Sigmoid colon (tissue), 7 donors: Measurements from ENCODE around the gene PLOD2. TPM values are rescaled to one million over a fixed set of nuclear protein-coding genes. Genes with fewer than 3 reads are reported as not detected.
A peak's percentile ranks its signal among the peaks of the same experiment; 100 is the strongest.

ENCODE experiments used
- DNase-seq: peaks from one replicate; pipeline ENCODE4 v3.0.0-alpha.2; 2019
- H3K27ac ChIP-seq, 4 donors: fragments of 200-600 bp; sonication (generic); one replicate each; pipeline ENCODE4 v1.5.1; 2016 to 2019; ENCODE audit warnings: mild to moderate bottlenecking in 1 of 4
- H3K27me3 ChIP-seq, 3 donors: fragments of 200-600 bp; sonication (generic); one replicate each; pipeline ENCODE4 v1.5.1; 2019; ENCODE audit warnings: mild to moderate bottlenecking in 1 of 3
- H3K36me3 ChIP-seq, 4 donors: fragments of 200-600 bp; sonication (generic); one replicate each; pipeline ENCODE4 v1.5.1; 2016 to 2019
- H3K4me1 ChIP-seq, 4 donors: fragments of 200-600 bp; sonication (generic); one replicate each; pipeline ENCODE4 v1.5.1; 2017 to 2019
- H3K4me3 ChIP-seq, 4 donors: fragments of 200-600 bp; sonication (generic); one replicate each; pipeline ENCODE4 v1.5.1; 2017 to 2019; ENCODE audit warnings: mild to moderate bottlenecking in 2 of 4, moderate library complexity in 1 of 4
- H3K9me3 ChIP-seq, 4 donors: fragments of 200-600 bp in 3 of 4; sonication (generic) in 3 of 4; one replicate each; pipeline versions ENCODE4 v1.5.1 to v1.6.1; 2013 to 2019
- CTCF ChIP-seq, 4 experiments: fragments of 450-650 bp in 3 of 4; fragments of 200-600 bp in 1 of 4; IDR thresholded peaks; one replicate each; pipeline ENCODE4 v1.5.1; 2016 to 2019; ENCODE audit warnings: antibody characterized with exemption in 4 of 4, mild to moderate bottlenecking in 3 of 4, moderate library complexity in 2 of 4
- EP300 ChIP-seq, 4 donors: sonication (generic); formaldehyde crosslinking; IDR thresholded peaks; one replicate each; pipeline ENCODE4 v1.6.1; 2017; ENCODE audit warnings: antibody characterized with exemption in 4 of 4
- POLR2A ChIP-seq, 2 donors: fragments of 450-650 bp; IDR thresholded peaks; one replicate each; pipeline ENCODE4 v1.6.1; 2016; ENCODE audit warnings: antibody characterized with exemption in 2 of 2, mild to moderate bottlenecking in 2 of 2, moderate library complexity in 2 of 2
- POLR2AphosphoS5 ChIP-seq, 4 donors: sonication (generic); formaldehyde crosslinking; IDR thresholded peaks; one replicate each; pipeline ENCODE4 v1.6.1; 2017; ENCODE audit warnings: antibody characterized with exemption in 4 of 4
- WGBS, 2 donors: extraction: QIAGEN DNeasy Blood & Tissue Kit; methylation state at CpG; one replicate each; pipeline ENCODE4 v1.1.7; 2013; 5-methylcytosine and 5-hydroxymethylcytosine counted together
- intact Hi-C: fragments of 100-400 bp; cut with DNase I; formaldehyde crosslinking; loops from one replicate; pipeline ENCODE4 v1.15.1; 2023
- polyA plus RNA-seq, 3 donors: library from polyadenylated mRNA; stranded (reverse); fragments of 200-250 nt; gene quantifications; one replicate each; pipeline ENCODE4 v1.2.3, GENCODE V29; 2013
- total RNA-seq, 4 donors: library from RNA; depleted of rRNA; stranded (reverse); fragments of >200 nt; gene quantifications; one replicate each; pipeline ENCODE4 v1.1.0, GENCODE V29; 2016
- donor health status: healthy with polysubstance abuse.
- donor health status: Bipolar disorder and iron deficiency.
- donor health status: healthy.

Gene PLOD2
- total and polyA plus RNA-seq, 7 donors, result 13.6 to 79.9 (median 63.3) TPM

GRCh38 chr3:146100825-146101444 is 60.0 kb downstream of the PLOD2 start:
- no peaks in the 10 kb centered on the region for H3K27me3 ChIP-seq
- intact Hi-C loops, result no loop called here
- no peak for DNase-seq
- H3K27ac ChIP-seq, result no peak overlapping the region
- H3K4me1 ChIP-seq, result no peaks in the 10 kb centered on the region
- H3K4me3 ChIP-seq, result no peak overlapping the region
- no peaks in the 10 kb centered on the region for H3K9me3 ChIP-seq
- H3K36me3 ChIP-seq, result peaks cover 5 to 51% (median 9%) of the 10 kb centered on the region in 4 donors
- TF ChIP-seq EP300 (IDR thresholded peaks at IDR 0.05) (no peak), POLR2AphosphoS5 (IDR thresholded peaks at IDR 0.05) (no peak), POLR2A (IDR thresholded peaks at IDR 0.05) (no peak), CTCF (IDR thresholded peaks at IDR 0.05) (no peak)

GRCh38 chr3:146100180-146100579 is 60.8 kb downstream of the PLOD2 start:
- intact Hi-C loops, result no loop called here
- no peak for DNase-seq
- TF ChIP-seq POLR2AphosphoS5 (IDR thresholded peaks at IDR 0.05) (no peak), EP300 (IDR thresholded peaks at IDR 0.05) (no peak), POLR2A (IDR thresholded peaks at IDR 0.05) (no peak), CTCF (IDR thresholded peaks at IDR 0.05) (no peak)
- 95 to 98% methylated on average over 2 of the region's 2 CpGs for WGBS, 2 donors
- H3K27ac ChIP-seq, result no peak overlapping the region
- no peaks in the 10 kb centered on the region for H3K4me1 ChIP-seq
- H3K4me3 ChIP-seq, result no peak overlapping the region
- H3K27me3 ChIP-seq, result no peaks in the 10 kb centered on the region
- no peaks in the 10 kb centered on the region for H3K9me3 ChIP-seq
- peaks cover 3 to 43% (median 9%) of the 10 kb centered on the region in 4 donors for H3K36me3 ChIP-seq

GRCh38 chr3:146099316-146099715 is 61.7 kb downstream of the PLOD2 start:
- no peaks in the 10 kb centered on the region for H3K27me3 ChIP-seq
- peaks cover 0 to 40% (median 9%) of the 10 kb centered on the region in 4 donors for H3K36me3 ChIP-seq
- 90 to 93% methylated on average over 9 of the region's 9 CpGs for WGBS, 2 donors
- no peak for DNase-seq
- intact Hi-C loops, result no loop called here
- peaks cover 0 to under 1% (median 0%) of the 10 kb centered on the region in 4 donors for H3K4me1 ChIP-seq
- H3K9me3 ChIP-seq, result no peaks in the 10 kb centered on the region
- H3K4me3 ChIP-seq, result no peak overlapping the region
- TF ChIP-seq EP300 (IDR thresholded peaks at IDR 0.05), result no peak
- TF ChIP-seq CTCF (IDR thresholded peaks at IDR 0.05), result no peak
- no peak for TF ChIP-seq POLR2AphosphoS5 (IDR thresholded peaks at IDR 0.05)
- no peak for TF ChIP-seq POLR2A (IDR thresholded peaks at IDR 0.05)
- H3K27ac ChIP-seq, result peak overlapping the region in 3 of 4 donors; percentile 15 to 25 (median 15)

GRCh38 chr3:146093896-146094295 is 67.1 kb downstream of the PLOD2 start:
- Histone ChIP-seq H3K9me3 (no peaks in the 10 kb centered on the region), H3K27ac (peak overlapping the region in 1 of 4 donors; percentile 23), H3K36me3 (peaks cover 0 to 7% (median 0%) of the 10 kb centered on the region in 4 donors), H3K4me3 (no peak overlapping the region), H3K27me3 (no peaks in the 10 kb centered on the region), H3K4me1 (peaks cover 0 to 53% (median 28%) of the 10 kb centered on the region in 4 donors)
- 61 to 75% methylated on average over 2 of the region's 2 CpGs for WGBS, 2 donors
- intact Hi-C loops, result no loop called here
- TF ChIP-seq EP300 (IDR thresholded peaks at IDR 0.05) (no peak), CTCF (IDR thresholded peaks at IDR 0.05) (no peak), POLR2AphosphoS5 (IDR thresholded peaks at IDR 0.05) (no peak), POLR2A (IDR thresholded peaks at IDR 0.05) (no peak)
- DNase-seq, result no peak

- Histone ChIP-seq H3K36me3 (peaks cover 0 to 8% (median 0%) of the 10 kb centered on the region in 4 donors), H3K27ac (no peak overlapping the region)
- no peak for DNase-seq
Measured at GRCh38 chr3:146092230-146092629, 68.8 kb downstream of the PLOD2 start.

More at GRCh38 chr3:146092230-146092629, 68.8 kb downstream of the PLOD2 start:
- TF ChIP-seq EP300 (IDR thresholded peaks at IDR 0.05), result no peak
- TF ChIP-seq CTCF (IDR thresholded peaks at IDR 0.05), result no peak
- TF ChIP-seq POLR2AphosphoS5 (IDR thresholded peaks at IDR 0.05), result no peak
- no peak for TF ChIP-seq POLR2A (IDR thresholded peaks at IDR 0.05)
- Histone ChIP-seq H3K4me1 (peaks cover 0 to 53% (median 28%) of the 10 kb centered on the region in 4 donors), H3K27me3 (no peaks in the 10 kb centered on the region), H3K9me3 (no peaks in the 10 kb centered on the region), H3K4me3 (no peak overlapping the region)
- intact Hi-C loops, result no loop called here
- WGBS, 2 donors, result 72 to 77% methylated on average over 1 of the region's 1 CpG
